GM23338 (cell line): ENCODE data around the gene THADA.

Experiments used
- EZH2 ChIP-seq: fragments of 200-600 bp; sonication (generic); IDR thresholded peaks from one replicate; pipeline ENCODE4 v1.8.0; 2017; ENCODE audit warnings: antibody characterized with exemption, mild to moderate bottlenecking, low read depth; ENCODE audit not compliant: unreplicated experiment
- EZH2phosphoT487 ChIP-seq: fragments of 200-600 bp; sonication (generic); IDR thresholded peaks from one replicate; pipeline ENCODE4 v1.8.1; 2018; ENCODE audit warnings: antibody characterized with exemption; ENCODE audit not compliant: unreplicated experiment
- JUNB ChIP-seq: IDR thresholded peaks from one replicate; pipeline ENCODE4 v1.6.1; 2016; ENCODE audit warnings: antibody characterized with exemption; ENCODE audit not compliant: unreplicated experiment
- NANOG ChIP-seq: IDR thresholded peaks from 2 replicates; pipeline ENCODE4 v1.6.1; 2016; ENCODE audit warnings: antibody characterized with exemption, borderline replicate concordance
- TF ChIP-seq, protein P1 (sequence below), 2 experiments: fragments of 200-600 bp in 1 of 2; sonication (generic) in 1 of 2; conservative IDR thresholded peaks; 2 replicates each; pipeline versions ENCODE4 v1.5.1 to v1.6.1; 2016 to 2017; ENCODE audit warnings: antibody characterized with exemption in 2 of 2, low read depth in 2 of 2, mild to moderate bottlenecking in 2 of 2, moderate library complexity in 1 of 2
- TF ChIP-seq, protein P2 (sequence below): IDR thresholded peaks from 2 replicates; pipeline ENCODE4 v1.6.1; 2016; ENCODE audit warnings: antibody characterized with exemption

DNA sequence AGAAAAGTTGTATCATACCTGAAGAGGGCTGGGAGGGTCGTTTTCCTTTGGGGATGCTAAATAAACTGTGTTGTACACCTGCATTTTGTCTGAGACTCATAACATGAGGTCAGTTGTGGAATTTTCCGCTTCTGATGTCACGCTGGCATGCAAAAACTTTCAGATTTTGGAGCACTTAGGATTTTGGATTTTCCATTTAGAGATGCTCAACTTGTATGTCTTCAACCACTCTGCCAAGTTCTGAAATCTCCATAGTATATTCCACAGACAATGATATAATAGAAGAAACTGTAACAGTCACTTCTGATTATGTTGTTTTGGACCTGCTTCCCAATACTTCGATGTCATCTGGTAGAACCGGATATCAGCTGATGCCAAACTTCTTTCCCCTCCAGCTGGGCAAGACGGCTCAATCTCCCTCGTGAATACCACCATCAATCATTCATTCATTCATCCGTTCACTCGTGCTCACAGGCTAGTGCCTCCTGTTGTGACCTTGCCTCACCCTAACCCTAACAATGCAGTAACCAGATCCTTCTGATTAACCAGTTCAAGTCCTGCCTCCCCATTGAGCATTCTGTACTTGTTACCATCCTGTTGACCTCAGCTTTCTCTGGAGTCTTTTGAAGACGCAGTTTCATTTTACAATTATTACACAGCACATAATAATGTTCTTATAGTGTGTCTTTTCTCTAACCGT lies 35.9 kb upstream of the THADA start:
- TF ChIP-seq, protein P1, sequence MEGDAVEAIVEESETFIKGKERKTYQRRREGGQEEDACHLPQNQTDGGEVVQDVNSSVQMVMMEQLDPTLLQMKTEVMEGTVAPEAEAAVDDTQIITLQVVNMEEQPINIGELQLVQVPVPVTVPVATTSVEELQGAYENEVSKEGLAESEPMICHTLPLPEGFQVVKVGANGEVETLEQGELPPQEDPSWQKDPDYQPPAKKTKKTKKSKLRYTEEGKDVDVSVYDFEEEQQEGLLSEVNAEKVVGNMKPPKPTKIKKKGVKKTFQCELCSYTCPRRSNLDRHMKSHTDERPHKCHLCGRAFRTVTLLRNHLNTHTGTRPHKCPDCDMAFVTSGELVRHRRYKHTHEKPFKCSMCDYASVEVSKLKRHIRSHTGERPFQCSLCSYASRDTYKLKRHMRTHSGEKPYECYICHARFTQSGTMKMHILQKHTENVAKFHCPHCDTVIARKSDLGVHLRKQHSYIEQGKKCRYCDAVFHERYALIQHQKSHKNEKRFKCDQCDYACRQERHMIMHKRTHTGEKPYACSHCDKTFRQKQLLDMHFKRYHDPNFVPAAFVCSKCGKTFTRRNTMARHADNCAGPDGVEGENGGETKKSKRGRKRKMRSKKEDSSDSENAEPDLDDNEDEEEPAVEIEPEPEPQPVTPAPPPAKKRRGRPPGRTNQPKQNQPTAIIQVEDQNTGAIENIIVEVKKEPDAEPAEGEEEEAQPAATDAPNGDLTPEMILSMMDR (conservative IDR thresholded peaks at IDR 0.05; ENCODE audit: low read depth in 2 of 2): no peak
- TF ChIP-seq EZH2: no peak
- TF ChIP-seq NANOG: no peak
- TF ChIP-seq JUNB: no peak
- TF ChIP-seq EZH2phosphoT487: no peak
- TF ChIP-seq, protein P2, sequence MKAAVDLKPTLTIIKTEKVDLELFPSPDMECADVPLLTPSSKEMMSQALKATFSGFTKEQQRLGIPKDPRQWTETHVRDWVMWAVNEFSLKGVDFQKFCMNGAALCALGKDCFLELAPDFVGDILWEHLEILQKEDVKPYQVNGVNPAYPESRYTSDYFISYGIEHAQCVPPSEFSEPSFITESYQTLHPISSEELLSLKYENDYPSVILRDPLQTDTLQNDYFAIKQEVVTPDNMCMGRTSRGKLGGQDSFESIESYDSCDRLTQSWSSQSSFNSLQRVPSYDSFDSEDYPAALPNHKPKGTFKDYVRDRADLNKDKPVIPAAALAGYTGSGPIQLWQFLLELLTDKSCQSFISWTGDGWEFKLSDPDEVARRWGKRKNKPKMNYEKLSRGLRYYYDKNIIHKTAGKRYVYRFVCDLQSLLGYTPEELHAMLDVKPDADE: no peak
